Breast epithelium (tissue), 4 donors: ENCODE results near the gene OAS2. TPM values are rescaled to one million over a fixed set of nuclear protein-coding genes. Genes with fewer than 3 reads are reported as not detected.

Experiments
- DNase-seq, 2 donors: peaks; one replicate each; pipeline ENCODE4 v3.0.0-alpha.2; 2019; ENCODE audit warnings: low spot score in 2 of 2
- H3K27ac ChIP-seq, 2 donors: fragments of 200-600 bp; sonication (generic) in 1 of 2; one replicate each; pipeline ENCODE4 v1.5.1; 2016 to 2019; ENCODE audit warnings: mild to moderate bottlenecking in 1 of 2
- H3K27me3 ChIP-seq, 2 donors: fragments of 200-600 bp; sonication (generic) in 1 of 2; one replicate each; pipeline versions ENCODE4 v1.5.1 to v1.6.0; 2017 to 2019; ENCODE audit warnings: control low read depth in 1 of 2, mild to moderate bottlenecking in 1 of 2
- H3K36me3 ChIP-seq: fragments of 200-600 bp; one replicate; pipeline ENCODE4 v1.5.1; 2019
- H3K4me1 ChIP-seq, 2 donors: fragments of 200-600 bp; sonication (generic); one replicate each; pipeline ENCODE4 v1.5.1; 2016 to 2019; ENCODE audit warnings: control low read depth in 1 of 2
- H3K4me3 ChIP-seq, 3 donors: fragments of 200-600 bp; sonication (generic); 1 replicate in 2 of 3; 2 replicates in 1 of 3; pipeline ENCODE4 v1.5.1; 2016 to 2019; ENCODE audit warnings: mild to moderate bottlenecking in 3 of 3, moderate library complexity in 2 of 3
- H3K9me3 ChIP-seq, 2 donors: fragments of 200-600 bp; sonication (generic) in 1 of 2; one replicate each; pipeline ENCODE4 v1.5.1; 2016 to 2019; ENCODE audit warnings: control low read depth in 1 of 2
- CTCF ChIP-seq, 3 donors: fragments of 450-650 bp; IDR thresholded peaks; one replicate each; pipeline ENCODE4 v1.5.1; 2016 to 2017; ENCODE audit warnings: antibody characterized with exemption in 3 of 3, mild to moderate bottlenecking in 3 of 3, moderate library complexity in 3 of 3
- POLR2A ChIP-seq: fragments of 450-650 bp; IDR thresholded peaks from one replicate; pipeline ENCODE4 v1.6.1; 2016; ENCODE audit warnings: antibody characterized with exemption, mild to moderate bottlenecking, moderate library complexity
- POLR2AphosphoS5 ChIP-seq, 3 donors: sonication (generic); formaldehyde crosslinking; IDR thresholded peaks; one replicate each; pipeline ENCODE4 v1.6.1; 2017; ENCODE audit warnings: antibody characterized with exemption in 3 of 3
- intact Hi-C: fragments of 100-400 bp; cut with DNase I; formaldehyde crosslinking; loops from one replicate; pipeline ENCODE4 v1.15.1; 2023; ENCODE audit warnings: low total_unique reads
- total RNA-seq, 3 donors: library from RNA; depleted of rRNA; stranded (reverse); fragments of >200 nt; gene quantifications; one replicate each; pipeline ENCODE4 v1.1.0, GENCODE V29; 2016

The OAS2 gene
- total RNA-seq, 3 donors from 2014 or later, result 6.2 to 9.5 (median 7.9) TPM

DNA sequence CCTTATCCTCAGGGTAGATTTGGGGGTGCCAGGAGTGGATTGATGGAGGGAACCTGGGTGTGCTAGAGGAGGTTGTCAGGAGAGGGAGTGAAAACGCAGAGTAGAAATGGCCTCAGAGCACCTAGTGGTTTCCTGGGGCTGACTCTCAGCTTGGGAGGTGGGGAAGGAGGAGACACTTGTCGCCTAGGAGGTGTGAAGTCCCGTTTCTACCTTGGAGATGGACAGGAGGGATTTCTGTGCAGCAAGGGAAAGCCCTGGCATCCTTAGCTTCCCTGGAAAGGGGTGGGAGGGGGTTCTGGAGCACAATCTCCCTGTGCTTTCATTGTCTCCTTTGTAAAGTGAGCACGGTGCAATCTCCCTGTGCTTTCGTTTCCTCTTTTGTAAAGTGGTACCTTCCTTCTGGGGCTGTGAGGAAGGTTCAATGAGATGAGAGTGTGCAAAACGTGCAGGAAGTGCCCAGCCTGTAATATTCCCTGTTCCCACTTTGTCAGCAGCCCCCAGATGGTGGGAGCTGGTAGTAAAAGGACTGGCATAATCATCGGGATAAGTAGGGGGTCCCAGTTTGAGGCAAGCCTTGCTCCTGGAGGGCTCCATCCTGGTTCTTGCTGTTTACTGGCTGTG, 38.4 kb upstream of the OAS2 start:
- TF ChIP-seq POLR2AphosphoS5 (IDR thresholded peaks at IDR 0.05) (no peak), CTCF (IDR thresholded peaks at IDR 0.05) (no peak), POLR2A (no peak)

DNA sequence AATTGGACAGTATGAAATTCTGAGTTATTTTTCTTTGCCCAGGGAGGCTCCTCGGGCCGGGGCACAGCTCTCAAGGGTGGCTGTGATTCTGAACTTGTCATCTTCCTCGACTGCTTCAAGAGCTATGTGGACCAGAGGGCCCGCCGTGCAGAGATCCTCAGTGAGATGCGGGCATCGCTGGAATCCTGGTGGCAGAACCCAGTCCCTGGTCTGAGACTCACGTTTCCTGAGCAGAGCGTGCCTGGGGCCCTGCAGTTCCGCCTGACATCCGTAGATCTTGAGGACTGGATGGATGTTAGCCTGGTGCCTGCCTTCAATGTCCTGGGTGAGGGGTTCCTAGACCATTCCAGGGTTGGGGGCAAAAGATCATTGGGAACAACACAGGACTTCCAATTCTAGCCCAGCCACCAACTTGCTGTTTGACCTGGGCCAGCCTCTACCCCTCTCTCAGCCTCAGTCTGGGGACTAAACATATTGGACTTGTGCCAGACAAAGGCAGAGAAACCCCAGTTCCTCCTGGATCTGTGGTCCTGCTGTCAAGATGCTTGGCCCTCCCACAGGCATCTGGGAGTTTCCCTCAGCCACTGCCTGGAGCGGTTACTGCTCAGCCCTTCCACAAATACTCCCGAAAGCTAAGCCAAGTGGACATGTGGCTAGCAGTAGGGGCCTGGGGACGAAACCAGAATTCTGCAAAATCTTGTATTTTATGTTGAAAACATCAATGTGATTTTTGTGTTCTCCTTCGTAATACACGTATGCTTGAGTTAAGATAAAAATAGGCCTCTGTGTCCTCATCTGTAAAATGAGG, 36.6 kb upstream of the OAS2 start:
- no peaks in the 10 kb centered on the region for H3K27me3 ChIP-seq
- H3K27ac ChIP-seq, result no peak overlapping the region
- DNase-seq, result no peak
- no peak for TF ChIP-seq POLR2A
- peaks cover 0 to 8% of the 10 kb centered on the region in 2 donors for H3K4me1 ChIP-seq
- intact Hi-C loops, result no loop called here
- H3K9me3 ChIP-seq, result no peaks in the 10 kb centered on the region
- H3K36me3 ChIP-seq, result no peaks in the 10 kb centered on the region
- no peak overlapping the region for H3K4me3 ChIP-seq

More for the DNA sequence above, 38.4 kb upstream of the OAS2 start:
- intact Hi-C loops, result no loop called here
- Histone ChIP-seq H3K4me3 (peak overlapping the region in 1 of 3 donors; percentile 23), H3K9me3 (no peaks in the 10 kb centered on the region), H3K4me1 (peaks cover 0 to 8% of the 10 kb centered on the region in 2 donors), H3K27me3 (no peaks in the 10 kb centered on the region), H3K36me3 (no peaks in the 10 kb centered on the region), H3K27ac (no peak overlapping the region)
- DNase-seq, result no peak

- Histone ChIP-seq H3K36me3 (no peaks in the 10 kb centered on the region), H3K27me3 (no peaks in the 10 kb centered on the region), H3K4me1 (peaks cover 0 to 8% of the 10 kb centered on the region in 2 donors), H3K27ac (no peak overlapping the region), H3K4me3 (no peak overlapping the region), H3K9me3 (no peaks in the 10 kb centered on the region)
- TF ChIP-seq POLR2A (no peak), POLR2AphosphoS5 (IDR thresholded peaks at IDR 0.05) (no peak), CTCF (IDR thresholded peaks at IDR 0.05) (no peak)
- intact Hi-C loops, result no loop called here
- DNase-seq, result no peak
Observed at GRCh38 chr12:112942572-112942971, 35.7 kb upstream of the OAS2 start.

- intact Hi-C loops, result no loop called here
- no peak for TF ChIP-seq CTCF (IDR thresholded peaks at IDR 0.05)
- TF ChIP-seq POLR2AphosphoS5 (IDR thresholded peaks at IDR 0.05), result no peak
- no peak for TF ChIP-seq POLR2A
Observed at GRCh38 chr12:112944024-112944690, 34.2 kb upstream of the OAS2 start.

GRCh38 chr12:112945515-112945914, 32.8 kb upstream of the OAS2 start:
- no peak overlapping the region for H3K27ac ChIP-seq
- no peaks in the 10 kb centered on the region for H3K36me3 ChIP-seq
- H3K4me1 ChIP-seq, result no peaks in the 10 kb centered on the region
- intact Hi-C loops, result no loop called here
- no peak overlapping the region for H3K4me3 ChIP-seq
- TF ChIP-seq POLR2AphosphoS5 (IDR thresholded peaks at IDR 0.05), result no peak
- TF ChIP-seq POLR2A, result no peak
- TF ChIP-seq CTCF (IDR thresholded peaks at IDR 0.05), result no peak
- DNase-seq, result no peak
- no peaks in the 10 kb centered on the region for H3K9me3 ChIP-seq
- no peaks in the 10 kb centered on the region for H3K27me3 ChIP-seq

More at GRCh38 chr12:112944024-112944690, 34.2 kb upstream of the OAS2 start:
- Histone ChIP-seq H3K9me3 (no peaks in the 10 kb centered on the region), H3K4me3 (no peak overlapping the region), H3K27ac (no peak overlapping the region), H3K27me3 (no peaks in the 10 kb centered on the region), H3K4me1 (peaks cover 0 to 3% of the 10 kb centered on the region in 2 donors), H3K36me3 (no peaks in the 10 kb centered on the region)
- DNase-seq, result no peak
